ENCODE measurements around the gene PRKAG2.
"Not testable (repeated sequence)": the region's sequence is repeated elsewhere in the genome, so short reads cannot be mapped to it uniquely, and the experiment has no call there.

PRKAG2 gene

DNA sequence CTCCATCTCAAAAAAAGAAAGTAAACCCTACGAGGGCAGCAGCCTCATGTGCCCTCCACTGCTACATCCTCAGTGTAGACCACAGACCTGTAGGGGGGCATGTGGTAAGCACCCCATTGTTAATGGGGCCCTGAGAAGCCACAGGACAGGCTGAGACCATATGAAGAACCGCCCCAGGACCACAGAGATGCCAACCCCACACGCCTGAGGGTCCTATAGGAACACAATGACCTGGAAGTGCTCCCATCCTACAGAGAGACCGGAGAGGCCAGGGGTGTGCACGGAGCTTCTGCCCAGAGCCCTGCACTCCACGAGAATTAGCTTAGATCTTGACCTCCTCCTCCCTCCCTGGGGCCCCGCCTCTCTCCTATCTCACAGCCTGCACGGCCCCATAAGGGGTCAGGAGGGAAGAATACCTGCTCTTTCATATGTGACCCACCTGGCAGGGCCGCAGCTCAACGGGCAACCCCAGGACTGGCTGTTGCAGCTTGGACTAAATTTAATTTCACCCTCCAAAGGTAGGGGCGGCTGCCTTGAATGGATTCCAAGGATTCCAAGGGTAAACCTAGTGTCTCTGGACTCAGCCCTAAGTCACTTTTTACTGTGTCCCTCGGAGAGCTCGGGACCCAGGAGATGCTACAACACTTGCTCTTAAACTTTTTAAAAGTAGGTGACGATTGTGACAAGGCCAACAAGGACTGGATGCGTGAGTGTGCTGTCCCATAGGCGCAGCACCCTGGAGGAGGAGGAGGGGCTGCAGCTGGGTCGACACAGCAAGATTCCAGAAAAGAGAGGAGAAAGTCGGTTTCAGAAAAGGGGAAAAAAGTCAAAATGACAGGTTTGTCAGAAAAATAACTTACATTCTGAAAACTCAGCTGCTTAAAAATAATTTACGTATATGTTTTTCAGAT lies 24.2 kb downstream of the PRKAG2 start:
- no peak for FAIRE-seq

DNA sequence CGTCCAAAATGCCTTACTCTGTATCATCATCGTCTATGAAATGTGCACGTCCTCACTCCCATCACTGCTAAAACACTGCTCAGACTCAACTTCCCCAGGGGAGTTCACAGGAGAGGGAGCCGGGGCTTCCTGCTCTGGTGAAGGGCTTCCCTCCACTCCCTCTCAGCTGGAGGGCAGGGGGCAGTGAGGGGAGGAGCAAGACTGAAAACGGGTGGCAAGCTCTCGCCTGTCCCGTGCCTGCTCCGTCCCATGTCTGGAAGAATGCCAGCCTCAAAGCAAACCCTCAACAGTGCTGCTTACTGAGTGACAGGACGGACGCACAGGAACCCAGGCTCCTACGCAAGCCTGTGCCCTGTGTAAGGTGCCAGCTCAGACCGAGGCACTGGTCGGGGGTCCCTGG lies 25.1 kb downstream of the PRKAG2 start:
- DNase-seq (ENCODE audit: insufficient read length, low spot score) = no peak
- no peak for FAIRE-seq

More for the DNA sequence above, 24.2 kb downstream of the PRKAG2 start:
- DNase-seq (ENCODE audit: insufficient read length, low spot score) = no peak

DNA sequence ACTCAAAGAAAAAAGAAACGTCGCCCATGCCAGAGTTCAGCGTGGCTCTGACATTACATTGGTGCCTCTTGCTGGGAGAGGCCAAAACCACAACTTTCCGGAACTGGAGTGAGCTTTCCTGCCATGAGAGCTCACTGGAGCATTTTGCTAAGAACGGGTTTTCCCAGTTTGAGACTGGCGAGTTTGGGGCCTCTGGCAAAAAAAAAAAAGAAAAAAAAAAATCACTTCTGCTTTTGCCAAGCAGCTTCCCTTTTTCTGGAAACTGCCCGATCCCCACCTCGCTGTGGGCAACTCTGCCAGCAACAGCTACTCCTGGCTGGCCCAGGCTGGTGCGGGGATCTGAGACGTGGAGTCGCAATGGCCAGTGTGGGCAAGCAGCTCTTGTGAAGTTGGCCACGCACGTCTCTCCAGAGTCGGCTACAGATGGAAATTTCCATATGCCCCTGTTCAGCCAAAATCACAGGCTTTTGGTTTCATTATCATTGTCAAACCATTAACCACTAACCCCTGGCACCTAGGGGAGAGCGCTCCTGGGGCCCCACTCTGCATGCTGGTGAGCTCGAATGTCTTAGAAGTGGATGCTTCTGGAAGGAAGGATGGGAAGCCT lies 25.7 kb downstream of the PRKAG2 start:
- peak; percentile 36 for DNase-seq (ENCODE audit: insufficient read length, low spot score)
- no peak for FAIRE-seq

DNA sequence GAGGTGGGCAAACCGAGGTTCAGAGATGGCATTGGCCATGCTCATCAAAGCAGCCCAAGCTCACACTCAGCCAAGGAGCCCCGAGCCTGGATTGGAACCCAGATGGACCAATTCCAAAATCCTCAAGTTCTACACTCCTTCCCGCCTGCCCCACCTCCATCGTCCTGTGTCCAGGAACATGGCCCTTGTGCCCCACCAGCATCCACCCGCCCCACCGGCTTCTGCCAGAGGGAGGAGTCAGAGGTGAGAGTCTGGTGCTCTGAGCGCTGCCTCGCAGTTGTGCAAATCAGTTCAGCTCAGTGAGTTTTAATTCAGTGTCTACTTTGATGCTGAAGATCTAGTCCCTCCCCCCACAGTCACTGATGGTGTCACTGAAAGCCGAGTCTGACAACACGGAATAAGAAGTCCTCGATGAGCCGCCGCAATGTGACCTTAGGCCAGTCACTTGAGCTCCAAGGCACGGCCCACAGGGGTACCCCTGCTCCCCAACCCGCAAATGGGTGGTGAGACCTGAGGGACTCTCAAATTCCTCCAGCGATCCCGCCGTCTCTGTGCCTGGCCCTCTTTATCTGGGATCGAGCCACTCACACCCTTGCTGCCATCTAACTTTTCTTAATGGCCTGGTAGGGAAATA lies 26.3 kb downstream of the PRKAG2 start:
- FAIRE-seq = no peak
- DNase-seq (ENCODE audit: insufficient read length, low spot score) = no peak

GRCh38 chr7:151849879-151850260 lies 27.0 kb downstream of the PRKAG2 start:
- FAIRE-seq (no peak), DNase-seq (ENCODE audit: insufficient read length, low spot score) (no peak)

DNA sequence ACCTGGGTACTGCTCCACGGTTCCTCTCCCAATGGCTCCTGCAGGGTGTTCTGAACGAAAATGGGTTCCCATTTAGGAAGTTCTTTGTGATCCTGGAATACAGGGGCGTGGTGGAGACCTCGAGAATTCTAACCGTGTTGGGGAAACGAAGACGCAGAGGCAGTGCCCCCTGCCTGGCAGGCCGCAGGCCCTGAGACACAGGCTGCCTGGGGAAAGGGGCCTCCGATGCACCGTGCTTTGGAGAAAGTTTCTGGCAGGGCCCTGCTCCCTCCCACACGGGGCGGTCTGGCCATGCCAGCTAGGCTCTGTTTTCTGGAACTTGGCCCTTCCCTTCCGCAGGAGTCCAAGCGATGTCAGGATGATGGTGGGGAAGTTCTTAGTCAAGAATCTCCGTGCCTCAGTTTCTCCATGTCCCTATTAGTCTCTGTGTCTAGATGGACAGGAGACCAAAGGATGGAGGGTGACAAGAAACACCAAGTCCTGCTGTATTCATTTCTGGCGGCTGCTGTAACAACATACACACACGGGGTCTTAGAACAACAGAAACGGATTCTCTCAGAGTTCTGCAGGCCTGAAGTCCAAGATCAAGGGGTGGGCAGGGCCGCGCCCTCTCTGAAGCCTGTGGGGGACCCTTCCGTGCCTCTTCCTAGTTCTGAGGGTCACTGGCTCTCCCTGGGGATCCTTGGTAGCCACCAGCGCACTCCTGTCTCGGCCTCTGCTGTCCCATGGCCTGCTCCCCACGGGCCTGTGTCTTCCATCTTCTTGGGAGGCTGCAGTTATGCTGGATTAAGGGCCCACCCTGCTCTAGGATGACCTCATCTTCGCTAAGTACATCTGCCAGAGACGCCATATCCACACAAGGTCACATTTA lies 27.7 kb downstream of the PRKAG2 start:
- FAIRE-seq (no peak), DNase-seq (ENCODE audit: insufficient read length, low spot score) (no peak)

- no peak for DNase-seq (ENCODE audit: insufficient read length, low spot score)
- FAIRE-seq = no peak
Observed at GRCh38 chr7:151847681-151848081, 29.2 kb downstream of the PRKAG2 start.

GRCh38 chr7:151847136-151847535 lies 29.8 kb downstream of the PRKAG2 start:
- FAIRE-seq (no peak), DNase-seq (ENCODE audit: insufficient read length, low spot score) (no peak)

- no peak for FAIRE-seq
- no peak for DNase-seq (ENCODE audit: insufficient read length, low spot score)
Observed at GRCh38 chr7:151845412-151846205, 31.3 kb downstream of the PRKAG2 start.

DNA sequence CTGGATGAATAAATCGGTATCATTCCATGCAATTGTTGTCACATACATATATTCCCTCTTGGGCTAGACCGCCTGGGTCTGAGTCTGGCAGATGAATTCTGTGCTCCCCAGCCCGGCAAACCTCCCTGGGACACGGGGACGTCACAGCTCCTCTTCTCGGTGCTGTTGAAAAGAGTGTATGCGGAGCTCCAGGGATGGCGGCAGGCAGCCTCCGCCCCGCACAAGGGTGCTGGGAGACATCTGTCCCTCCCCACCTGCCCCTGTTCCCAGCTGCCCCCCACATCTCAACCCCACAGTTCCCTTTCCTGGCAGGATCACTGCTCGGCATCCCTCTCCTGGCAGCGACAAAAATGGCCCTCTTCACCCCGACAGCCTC lies 32.1 kb downstream of the PRKAG2 start:
- DNase-seq (ENCODE audit: insufficient read length, low spot score) (no peak), FAIRE-seq (no peak)

GRCh38 chr7:151844071-151844824 lies 32.7 kb downstream of the PRKAG2 start:
- no peak for FAIRE-seq
- DNase-seq (ENCODE audit: insufficient read length, low spot score) = no peak

- FAIRE-seq = no peak
- no peak for DNase-seq (ENCODE audit: insufficient read length, low spot score)
Observed at GRCh38 chr7:151843181-151843580, 33.7 kb downstream of the PRKAG2 start.

DNA sequence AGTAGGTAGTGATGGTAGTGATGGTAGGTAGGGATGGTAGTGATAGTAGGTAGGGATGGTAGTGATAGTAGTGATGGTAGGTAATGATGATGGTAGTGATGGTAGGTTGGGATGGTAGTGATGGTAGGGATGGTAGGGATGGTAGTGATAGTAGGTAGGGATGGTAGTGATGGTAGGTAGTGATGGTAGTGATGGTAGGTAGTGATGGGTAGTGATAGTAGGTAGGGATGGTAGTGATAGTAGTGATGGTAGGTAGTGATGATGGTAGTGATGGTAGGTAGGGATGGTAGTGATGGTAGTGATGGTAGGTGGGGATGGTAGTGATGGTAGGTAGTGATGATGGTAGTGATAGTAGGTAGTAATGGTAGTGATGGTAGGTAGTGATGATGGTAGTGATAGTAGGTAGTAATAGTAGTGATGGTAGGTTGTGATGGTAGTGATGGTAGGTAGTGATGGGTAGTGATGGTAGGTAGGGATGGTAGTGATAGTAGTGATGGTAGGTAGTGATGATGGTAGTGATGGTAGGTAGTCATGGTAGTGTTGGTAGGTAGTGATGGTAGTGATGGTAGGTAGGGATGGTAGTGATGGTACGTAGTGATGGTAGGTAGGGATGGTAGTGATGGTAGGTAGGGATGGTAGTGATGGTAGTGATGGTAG lies 35.4 kb downstream of the PRKAG2 start:
- FAIRE-seq; DNase-seq (ENCODE audit: insufficient read length, low spot score): not testable (repeated sequence)

GRCh38 chr7:151840088-151840910 lies 36.6 kb downstream of the PRKAG2 start:
- FAIRE-seq (no peak), DNase-seq (ENCODE audit: insufficient read length, low spot score) (no peak)

- FAIRE-seq (no peak), DNase-seq (ENCODE audit: insufficient read length, low spot score) (no peak)
Observed at GRCh38 chr7:151839451-151839921, 37.4 kb downstream of the PRKAG2 start.

DNA sequence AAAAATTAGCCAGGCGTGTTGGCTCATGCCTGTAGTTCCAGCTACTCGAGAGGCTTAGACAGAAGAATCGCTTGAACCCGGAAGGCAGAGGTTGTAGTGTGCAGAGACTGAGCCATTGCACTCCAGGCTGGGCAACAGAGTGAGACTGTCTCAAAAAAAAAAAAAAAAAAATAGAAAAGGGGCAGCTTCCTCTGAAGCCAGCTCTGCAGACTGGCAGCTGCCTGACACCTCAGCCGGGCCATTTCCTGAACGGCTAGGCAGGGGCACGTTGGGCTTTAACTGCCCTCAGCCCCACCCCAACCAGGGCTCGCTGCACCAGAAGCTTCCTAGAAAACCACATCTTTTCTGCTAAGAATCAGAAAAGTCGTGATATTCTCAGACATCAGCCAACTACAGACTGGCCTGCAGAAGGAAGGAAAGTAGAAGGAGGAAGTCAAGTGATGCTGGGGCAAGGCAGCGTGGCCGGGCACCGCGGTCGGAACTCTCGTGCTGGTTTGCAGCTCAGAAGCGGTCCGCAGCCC lies 38.0 kb downstream of the PRKAG2 start:
- no peak for FAIRE-seq
- peak; percentile 50 for DNase-seq (ENCODE audit: insufficient read length, low spot score)

DNA sequence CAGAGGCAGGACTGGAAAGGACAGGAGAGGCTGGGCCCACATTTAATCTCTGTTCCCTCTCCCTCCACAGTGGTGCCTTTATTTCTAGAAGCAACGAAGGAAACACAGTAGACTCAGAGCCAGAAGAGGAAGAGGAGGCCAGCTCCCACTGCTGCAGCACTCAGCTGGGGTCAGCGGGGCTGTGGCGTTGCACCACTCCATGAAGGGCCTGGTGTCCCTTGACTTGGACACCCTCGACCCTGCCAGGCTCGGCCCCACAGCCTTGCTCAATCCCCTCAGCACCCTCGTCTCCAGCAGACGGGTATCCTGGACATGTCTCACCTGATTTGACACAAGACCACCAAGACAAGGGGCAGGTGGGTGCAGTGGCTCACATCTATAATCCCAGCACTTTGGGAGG lies 38.8 kb downstream of the PRKAG2 start:
- FAIRE-seq (no peak), DNase-seq (ENCODE audit: insufficient read length, low spot score) (no peak)

Data from GM19239 (cell line).